ENCODE measurements around the gene FILIP1.
"Not testable (repeated sequence)": the region's sequence is repeated elsewhere in the genome, so short reads cannot be mapped to it uniquely, and the experiment has no call there.

Gene FILIP1

DNA sequence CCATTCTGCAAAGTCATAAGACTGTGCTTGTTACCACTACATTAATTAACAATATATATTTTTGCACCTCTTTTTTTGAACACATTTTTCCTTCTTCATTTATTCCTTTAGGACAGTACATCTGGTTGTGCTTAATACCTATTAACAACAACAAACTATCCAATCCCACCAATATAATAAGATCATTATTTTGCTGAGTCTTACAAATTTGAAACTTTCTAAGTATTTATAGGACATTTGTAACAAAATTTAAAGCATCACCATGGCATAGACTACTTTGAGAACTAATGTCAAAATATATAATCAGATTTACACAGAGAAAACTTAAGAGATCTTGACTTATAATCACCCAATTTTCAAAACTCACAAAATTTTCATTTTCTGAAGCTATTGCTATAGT lies 47.9 kb downstream of the FILIP1 start:
- no peak for DNase-seq

DNA sequence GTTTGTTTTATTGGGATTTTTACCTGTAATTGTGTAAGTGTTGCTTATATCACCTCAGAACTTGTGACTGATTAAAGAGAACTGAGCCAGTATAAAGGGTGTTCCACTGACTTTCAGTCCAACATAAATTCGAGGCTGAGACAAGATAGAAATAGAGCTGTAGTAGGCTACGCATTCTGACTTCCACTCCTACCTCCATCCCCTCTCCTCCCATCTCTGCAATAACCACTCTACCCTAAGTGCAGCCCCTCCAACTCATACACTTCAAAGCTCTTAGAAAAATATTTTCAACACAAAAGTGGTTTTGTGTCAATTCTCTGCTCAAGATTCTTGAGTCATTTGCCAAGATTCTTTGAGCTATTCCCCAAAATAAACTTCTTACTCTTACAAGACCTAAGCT lies 48.7 kb downstream of the FILIP1 start:
- DNase-seq, result no peak

DNA sequence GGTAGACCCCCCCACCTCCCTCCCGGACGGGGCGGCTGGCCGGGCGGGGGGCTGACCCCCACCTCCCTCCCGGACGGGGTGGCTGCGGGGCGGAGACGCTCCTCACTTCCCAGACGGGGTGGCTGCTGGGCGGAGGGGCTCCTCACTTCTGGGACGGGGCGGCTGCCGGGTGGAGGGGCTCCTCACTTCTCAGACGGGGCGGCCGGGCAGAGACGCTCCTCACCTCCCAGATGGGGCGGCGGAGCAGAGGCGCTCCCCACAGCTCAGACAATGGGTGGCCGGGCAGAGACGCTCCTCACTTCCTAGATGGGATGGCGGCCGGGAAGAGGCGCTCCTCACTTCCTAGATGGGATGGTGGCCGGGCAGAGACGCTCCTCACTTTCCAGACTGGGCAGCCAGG lies 51.7 kb downstream of the FILIP1 start:
- not testable (repeated sequence) for DNase-seq

DNA sequence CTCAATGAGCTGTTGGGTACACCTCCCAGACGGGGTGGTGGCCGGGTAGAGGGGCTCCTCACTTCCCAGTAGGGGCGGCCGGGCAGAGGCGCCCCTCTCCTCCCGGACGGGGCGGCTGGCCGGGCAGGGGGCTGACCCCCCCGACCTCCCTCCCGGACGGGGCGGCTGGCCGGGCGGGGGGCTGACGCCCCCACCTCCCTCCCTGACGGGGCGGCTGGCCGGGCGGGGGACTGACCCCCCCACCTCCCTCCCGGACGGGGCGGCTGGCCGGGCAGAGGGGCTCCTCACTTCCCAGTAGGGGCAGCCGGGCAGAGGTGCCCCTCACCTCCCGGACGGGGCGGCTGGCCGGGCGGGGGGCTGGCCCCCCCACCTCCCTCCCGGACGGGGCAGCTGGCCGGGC lies 52.1 kb downstream of the FILIP1 start:
- DNase-seq, result not testable (repeated sequence)

DNA sequence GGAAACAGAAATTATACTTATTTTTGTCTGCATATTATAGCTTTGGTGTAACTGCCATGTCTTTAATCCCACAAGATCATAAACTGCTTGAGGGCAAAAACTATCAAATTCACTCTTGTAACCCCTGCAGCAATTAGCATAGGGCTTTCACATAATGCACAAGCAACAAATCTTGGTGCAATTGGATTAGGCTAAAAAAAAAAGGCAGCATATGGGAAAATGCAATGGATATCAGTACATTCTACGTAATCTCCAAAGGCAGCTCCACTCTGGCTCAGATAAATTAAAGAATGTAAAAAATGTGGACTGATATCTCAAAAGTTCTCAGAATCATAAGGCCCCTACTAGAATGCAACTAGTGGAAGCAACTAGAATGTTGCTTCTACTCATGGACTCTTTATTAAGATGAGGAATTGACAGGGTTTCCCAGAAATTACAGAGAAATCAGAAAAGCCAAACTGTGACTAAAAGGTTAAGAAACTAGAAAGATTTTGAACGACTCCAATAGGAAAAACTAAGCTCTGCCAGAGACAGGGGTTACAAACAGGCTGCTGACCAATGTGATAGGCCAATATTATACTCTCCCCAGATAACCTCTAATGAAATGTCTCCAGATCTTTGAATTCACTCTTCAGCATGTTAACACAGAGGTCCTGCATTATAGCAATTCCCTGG lies 55.0 kb downstream of the FILIP1 start:
- DNase-seq, result no peak

DNA sequence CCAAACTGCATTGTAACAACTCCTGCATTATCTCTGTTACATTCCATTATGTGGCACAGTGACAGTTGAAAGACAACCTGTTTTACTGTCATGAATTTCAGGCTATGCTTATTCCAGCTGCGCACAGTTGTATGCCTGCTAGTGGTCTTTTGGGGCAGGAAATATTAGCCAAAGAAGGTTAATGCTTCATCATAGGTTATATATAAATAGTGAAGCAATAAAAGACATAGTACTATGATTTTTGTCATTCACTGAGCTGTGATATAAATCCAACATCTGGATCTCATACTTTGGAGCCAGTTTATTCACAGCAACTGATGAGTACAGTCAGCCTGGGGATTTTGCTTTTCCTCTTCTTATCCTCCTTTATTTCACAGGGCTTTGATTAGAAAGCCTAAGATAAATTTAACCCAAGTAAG lies 55.6 kb downstream of the FILIP1 start:
- no peak for DNase-seq

DNA sequence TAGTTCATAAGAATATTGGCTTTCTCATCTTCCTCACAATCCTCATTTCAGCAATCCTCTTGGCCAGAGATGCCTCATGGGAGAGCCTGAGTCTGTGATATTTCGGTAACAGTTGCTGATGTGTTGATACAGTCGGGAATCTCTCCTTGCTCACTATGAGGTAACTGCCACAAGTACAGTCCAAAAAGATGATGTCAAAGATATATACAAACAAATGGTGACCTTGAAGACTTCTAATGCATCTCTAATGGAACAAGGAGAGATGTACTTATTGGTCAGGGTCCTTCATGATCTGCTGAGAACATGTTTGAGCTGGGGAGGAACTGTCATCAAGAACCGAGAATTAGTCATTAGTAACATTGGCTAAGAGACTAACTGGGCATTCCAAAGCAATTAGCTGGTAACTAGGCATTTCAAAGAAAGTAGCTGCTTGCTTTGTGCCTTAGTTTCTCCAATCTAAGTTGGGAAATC lies 56.1 kb downstream of the FILIP1 start:
- DNase-seq, result no peak

DNA sequence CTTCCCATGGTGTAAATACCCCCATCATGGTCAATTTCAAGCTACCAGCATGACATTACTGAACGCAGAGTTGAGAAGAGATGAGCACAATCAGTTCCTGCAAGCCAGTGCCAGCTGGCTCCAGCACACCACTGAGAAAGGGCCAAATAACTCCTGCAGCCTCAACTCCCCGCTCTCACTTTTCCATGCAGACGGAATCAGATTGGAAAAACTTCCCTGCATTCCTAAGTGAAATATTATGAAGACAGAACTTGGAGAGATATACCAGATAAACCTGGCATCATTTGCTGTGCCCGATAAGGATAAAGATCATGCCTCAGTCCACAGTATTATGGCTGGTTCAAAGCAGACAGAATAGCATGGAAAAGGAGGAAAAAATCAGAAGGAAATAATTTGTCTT lies 56.7 kb downstream of the FILIP1 start:
- DNase-seq, result no peak

DNA sequence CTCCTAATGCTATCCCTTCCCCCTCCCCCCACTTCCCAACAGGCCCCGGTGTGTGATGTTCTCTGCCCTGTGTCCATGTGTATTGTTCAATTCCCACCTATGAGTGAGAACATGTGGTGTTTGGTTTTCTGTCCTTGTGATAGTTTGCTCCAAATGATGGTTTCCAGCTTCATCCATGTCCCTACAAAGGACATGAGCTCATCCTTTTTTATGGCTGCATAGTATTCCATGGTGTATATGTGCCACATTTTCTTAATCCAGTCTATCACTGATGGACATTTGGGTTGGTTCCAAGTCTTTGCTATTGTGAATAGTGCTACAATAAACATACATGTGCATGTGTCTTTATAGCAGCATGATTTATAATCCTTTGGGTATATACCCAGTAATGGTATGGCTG lies 60.8 kb downstream of the FILIP1 start:
- DNase-seq, result not testable (repeated sequence)

DNA sequence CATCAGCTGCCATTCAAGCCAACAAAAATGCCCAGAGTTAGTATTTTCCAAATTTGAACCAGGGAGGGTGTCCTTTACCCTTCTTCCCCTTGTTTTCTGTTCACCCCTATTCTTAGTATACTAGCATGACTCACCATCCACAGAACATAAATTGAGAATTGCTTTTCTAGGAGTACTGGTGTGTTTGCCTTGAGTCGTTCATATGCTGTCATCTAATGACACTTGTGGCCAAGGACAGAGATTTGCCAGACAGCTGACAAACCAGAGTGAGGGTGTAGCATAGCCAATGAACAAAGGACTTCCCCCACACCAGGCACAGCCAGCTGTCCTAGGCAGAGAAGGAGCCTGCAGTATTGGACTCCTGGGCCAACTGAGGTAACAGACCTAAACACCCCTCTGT lies 62.2 kb downstream of the FILIP1 start:
- DNase-seq, result no peak

DNA sequence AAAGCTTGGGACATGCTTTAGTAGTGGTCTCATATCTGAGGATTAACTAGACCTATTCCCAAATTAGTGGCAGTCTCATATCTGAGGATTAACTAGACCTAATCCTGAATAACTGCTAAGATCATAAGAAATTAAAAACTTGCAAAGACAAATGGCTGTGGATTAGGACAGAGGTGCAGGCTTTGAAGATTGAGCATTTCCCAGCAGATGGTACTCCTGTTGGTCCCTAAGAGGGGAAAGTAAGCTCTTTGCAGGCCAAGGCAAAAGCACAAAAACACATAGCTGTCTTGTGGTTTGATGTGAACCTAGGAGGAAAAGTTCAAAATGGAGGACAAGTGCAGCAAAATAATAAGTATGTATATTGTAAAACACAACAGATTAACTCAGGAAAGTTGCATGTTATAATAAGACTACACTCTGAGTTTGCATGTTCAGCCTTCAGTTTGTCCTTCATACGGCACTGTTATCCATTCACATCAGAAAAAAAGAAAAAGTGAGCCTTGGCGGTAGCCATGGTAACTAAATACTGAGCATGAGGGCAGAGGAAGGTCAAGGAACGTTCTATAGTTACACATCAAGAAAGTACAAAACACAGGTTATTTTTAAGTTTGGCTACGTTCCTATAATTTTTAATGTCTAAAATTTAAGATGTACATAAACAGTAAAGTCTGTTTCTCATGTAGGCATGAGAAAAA lies 62.8 kb downstream of the FILIP1 start:
- DNase-seq, result no peak

DNA sequence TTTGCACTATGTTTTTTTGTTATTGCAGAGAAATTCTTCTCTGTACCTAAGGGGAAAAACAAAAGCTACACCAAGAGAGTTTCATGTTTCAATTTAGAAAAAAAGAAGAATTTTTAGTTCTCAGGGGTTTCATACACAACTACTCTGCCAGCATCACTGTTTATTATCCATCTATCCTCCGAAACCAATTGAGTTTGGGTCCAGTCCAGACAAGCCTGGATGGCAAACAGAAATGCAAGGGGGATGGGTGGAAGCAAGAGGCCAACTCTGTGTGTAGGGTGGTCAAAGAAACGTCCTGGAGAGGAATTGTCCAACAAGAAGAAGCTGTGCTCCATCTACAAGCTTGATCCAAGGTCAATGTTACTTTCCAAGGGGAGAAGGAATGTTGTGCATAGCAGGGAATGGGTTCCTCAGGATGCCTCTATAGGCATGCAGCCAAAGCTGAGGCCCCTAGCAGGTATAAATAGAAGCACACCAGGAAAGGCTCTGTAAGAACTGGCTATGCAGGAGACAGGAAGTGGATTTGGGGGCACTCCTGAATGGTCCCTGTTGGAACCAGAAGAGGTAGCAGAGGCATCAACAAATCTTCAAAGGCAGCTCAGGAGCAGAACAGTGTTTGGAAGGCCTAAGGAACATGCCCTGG lies 64.4 kb downstream of the FILIP1 start:
- no peak for DNase-seq

DNA sequence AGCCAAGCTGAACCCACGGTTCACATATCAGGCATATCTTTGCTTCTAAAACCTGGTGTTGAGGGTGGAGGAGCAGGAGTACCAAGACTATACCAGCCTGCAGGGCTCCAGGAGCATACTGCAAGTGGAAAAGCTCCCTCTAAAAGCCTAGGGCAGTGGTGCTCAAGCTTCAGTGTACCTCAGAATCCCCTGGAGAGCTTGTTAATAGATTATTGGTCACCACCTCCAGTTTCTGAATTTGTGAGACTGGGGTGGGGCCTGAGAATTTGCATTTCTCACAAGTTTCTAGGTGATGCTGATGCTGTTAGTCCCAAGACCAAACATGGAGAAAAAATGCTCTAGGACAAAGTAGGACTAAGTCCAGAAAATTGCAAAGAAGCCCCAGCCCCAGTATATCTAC lies 65.4 kb downstream of the FILIP1 start:
- DNase-seq, result no peak

DNA sequence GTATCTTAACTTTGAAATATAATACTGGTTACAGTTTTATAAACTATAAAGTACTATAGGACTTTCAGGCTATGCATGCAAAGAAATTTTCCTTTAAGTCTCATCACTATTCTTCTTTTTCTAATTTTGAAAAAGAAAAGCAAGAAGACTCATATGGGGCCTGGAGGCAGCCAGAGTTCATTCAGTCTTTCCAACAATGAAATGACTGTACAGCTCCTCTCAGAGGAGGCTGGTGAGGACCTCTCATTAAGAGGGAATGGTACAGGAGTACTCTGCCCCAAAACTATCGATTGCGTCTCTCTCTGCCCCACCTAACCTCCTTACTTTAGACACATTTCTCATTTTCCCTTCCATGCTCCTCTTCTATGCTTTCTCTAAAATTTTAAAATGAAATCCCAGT lies 66.3 kb downstream of the FILIP1 start:
- DNase-seq, result no peak

DNA sequence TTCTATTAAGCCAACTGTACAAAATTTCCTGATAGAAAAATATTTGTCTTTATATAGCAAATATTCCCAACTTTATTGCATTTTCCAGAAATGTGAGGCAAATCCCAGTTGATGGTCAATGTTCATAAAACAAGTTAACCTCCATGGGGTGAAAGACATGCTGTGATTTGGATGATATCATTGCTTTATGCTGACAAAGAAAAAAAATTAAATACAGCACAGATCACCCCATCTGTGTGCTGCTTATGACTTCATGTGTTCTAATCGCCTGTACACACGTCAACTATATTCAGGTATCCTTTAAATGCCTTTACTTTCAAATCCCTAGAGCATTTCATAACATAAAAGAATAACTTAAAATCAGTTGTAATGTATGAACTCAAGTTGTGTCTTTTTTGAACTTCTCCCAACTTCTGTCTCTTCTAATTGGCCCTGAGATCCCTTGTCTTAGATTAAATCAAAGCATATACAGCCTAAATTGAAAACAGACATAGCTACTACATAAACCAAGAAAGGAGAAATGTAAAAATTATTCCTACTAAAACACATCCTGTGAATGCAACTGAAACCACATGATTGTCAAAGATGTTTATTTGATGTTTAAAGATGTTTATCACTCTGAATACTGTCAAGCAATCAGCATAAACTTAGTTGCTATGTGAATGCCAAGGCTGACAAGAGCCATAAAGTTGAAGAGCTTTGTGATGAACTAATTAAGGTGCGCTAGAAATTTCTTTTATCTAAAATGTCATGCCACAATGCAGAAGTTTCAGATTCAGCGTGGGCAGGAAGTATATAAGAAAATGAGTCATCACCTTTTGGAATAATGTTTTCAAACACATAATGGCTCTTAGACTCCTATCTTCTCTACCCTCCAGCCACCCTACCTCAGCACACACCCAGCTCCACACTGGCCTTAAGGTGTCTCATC lies 68.7 kb downstream of the FILIP1 start:
- no peak for DNase-seq

DNA sequence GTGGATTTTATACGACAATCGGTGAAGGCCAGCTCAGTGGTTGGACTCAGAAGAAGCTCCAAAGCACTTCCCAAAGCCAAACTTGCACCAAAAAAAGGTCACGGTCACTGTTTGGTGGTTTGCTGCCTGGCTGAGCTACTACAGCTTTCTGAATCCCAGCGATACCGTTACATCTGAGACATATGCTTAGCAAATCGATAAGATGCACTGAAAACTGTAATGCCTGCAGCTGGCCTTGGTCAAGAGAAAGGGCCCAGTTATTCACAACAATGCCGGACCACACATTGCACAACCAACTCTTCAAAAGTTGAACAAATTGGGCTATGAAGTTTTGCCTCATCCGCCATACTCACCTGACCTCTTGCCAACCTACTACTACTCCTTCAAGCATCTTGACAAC lies 70.2 kb downstream of the FILIP1 start:
- no peak for DNase-seq

DNA sequence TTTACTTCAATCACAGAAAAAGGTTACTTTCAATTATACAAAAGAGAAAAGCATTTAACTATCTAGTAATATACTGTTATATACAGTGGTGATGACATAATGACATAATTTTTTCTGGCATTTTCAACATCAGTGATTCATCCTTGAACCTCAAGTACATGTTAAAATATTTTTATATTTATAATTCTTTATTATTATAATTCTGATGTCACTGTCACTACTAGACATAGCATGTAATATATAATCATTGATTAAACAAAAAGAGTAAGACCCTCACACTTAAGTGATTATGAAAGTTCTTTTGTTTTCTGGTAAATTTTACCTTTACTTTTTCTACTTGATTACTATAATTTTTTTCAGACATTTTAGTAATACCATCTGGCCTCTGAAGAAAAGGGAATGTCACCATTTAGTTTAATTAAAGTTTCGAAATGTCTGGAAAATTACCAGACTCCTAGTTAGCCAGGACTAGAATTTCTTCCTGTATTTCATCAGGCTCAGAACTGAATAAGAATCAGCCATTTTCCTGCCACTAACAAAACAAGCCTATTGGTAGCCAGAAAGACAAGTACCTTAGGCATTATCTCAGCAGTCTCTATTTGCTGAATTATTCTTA lies 71.5 kb downstream of the FILIP1 start:
- no peak for DNase-seq

DNA sequence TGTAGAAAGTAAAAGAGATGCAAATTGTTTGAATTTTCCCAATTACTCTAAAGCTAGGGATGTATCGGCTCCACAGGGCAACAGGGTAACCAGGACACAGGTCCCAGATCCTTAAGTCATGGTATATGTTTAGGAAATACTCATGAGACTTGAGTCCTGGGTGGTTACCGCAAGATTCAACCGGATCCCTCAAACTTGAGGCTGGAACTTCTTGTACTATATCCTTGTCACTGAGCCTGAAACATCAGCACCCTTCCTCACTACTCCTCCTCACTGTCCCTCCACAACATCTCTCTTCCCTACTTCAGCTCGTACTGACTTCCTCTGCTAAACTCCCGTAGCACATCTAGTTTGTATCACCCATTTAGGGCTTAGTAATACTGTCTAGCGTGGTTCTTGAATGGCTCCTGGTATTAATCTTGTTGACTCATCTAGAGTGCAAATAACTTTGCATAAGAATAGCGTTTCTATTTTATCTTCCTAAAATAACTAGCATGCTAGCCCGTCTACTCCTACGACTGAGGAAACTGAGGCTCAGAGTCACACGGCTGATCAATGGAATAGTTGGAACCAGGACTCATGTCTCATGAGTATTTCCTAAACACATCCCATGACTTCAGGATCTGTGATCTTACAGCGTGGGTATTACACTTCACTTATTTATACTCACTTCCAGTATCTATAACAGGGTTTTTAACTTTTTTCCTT lies 72.1 kb downstream of the FILIP1 start:
- no peak for DNase-seq

DNA sequence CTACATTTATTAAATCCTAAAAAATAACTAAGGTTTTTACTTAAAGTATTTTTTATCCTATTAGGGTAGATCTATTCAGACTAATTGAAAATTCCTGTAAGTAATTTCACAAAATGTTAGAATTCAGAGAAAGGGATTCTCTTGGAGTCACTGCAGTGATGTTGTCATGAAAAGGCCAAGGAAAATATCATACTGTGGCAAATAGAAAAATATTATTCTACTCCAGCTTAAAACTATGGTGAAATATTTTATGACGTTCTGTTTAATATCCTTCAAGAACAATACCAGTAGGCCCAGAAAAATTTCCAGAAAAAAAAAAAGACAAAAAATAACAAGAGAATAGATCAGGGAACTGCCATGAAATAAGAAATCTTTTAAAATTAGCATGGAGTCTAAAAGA lies 73.6 kb downstream of the FILIP1 start:
- DNase-seq, result no peak

DNA sequence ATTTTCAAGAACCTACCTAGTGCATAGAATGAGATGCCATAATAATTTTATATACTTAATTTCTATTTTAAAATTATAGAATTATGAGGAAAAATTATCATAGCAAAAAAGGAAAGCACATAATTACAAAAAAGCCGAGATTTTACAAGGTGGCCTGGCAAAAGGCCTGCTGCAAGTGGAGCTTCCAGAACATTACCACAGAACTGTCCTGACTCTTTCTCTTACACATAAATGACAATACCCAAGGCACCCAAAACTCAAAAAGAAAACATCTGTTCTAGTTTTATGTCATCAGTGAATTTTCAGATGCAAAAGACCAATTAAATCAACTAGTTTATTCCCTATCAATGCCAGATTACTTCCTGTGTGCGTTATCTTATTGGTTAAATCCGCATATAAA lies 74.2 kb downstream of the FILIP1 start:
- DNase-seq, result no peak

DNA sequence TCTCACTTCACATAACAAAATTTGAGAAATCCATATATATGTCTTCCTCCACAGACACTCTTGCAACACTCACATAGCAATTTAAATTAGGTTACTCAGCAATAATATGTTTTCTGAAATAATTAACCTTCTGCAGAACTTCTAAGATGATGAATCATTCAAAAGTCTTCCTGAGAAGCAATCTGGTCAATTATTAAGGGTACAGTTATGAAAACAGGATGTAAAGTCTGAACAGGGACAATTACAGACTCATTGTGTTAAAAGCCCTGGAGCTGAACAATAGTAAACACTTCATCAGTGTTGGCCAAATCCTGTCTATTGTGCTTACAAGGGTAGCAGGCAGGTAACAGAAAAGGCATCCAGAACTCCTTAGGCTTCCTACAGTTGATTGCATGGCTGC lies 75.4 kb downstream of the FILIP1 start:
- DNase-seq, result no peak

DNA sequence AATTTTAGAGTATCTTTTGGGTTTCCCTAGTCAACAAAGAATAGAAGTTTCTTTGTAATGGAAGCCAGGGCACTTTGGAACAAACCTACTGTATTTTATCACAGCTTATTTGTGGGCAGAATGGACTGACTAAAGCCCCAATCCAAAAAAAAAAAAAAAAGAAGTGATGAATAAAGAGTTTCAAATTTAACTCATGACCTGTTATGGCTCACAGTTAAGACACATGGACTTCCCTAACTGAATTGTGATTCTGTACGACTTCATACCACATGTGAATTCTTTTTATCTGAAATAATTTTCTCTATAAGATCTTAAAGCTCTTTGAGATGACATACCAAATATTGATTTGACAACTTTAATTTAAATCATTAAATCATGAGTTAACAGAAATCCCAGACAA lies 77.2 kb downstream of the FILIP1 start:
- DNase-seq, result no peak

Measured in activated CD8-positive, alpha-beta memory T cell treated with anti-CD3 and anti-CD28 coated beads, Interleukin-2, amount 50 U/mL, for 48 hours (primary cell).